Astrocyte of the cerebellum (primary cell): Measurements from ENCODE around the gene C1orf198.
A peak's percentile ranks its signal among the peaks of the same experiment; 100 is the strongest.

Experiments
- DNase-seq: peaks from one replicate; pipeline ENCODE4 v3.0.0-alpha.2; 2011; ENCODE audit warnings: low read depth
- H3K4me3 ChIP-seq: 2 replicates; pipeline ENCODE4 v1.5.1; 2011; ENCODE audit warnings: mild to moderate bottlenecking, low read depth, low read length, moderate library complexity
- in situ Hi-C: cut with HindIII; loops from 2 replicates; pipeline ENCODE4 v1.10.0; 2017; ENCODE audit warnings: low sequenced_read_pairs
- TF ChIP-seq, protein P1 (sequence below): IDR thresholded peaks from 2 replicates; pipeline ENCODE4 v1.5.1; 2012; ENCODE audit warnings: low read length, low read depth, moderate library complexity, mild to moderate bottlenecking; ENCODE audit errors: missing control alignments

The C1orf198 gene

DNA sequence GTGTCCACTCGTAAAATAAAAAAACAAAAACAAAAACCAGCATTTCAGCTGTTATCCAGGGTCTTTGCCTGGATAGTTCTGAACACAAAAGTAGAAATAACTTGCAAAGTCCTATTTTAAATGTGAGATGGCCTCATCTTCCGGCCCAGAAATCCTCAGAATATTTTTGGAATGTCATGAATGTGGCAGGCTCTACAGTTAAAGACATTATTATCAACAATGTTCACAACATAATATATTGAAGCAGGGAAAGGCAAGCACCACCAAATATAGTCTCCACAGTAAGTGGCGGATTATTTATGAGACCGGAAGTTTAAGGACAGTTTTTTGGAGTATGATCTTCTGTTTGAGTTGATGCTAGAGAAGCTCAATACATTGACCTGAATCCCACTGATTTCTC, 1.2 kb upstream of the C1orf198 start:
- TF ChIP-seq, protein P1, sequence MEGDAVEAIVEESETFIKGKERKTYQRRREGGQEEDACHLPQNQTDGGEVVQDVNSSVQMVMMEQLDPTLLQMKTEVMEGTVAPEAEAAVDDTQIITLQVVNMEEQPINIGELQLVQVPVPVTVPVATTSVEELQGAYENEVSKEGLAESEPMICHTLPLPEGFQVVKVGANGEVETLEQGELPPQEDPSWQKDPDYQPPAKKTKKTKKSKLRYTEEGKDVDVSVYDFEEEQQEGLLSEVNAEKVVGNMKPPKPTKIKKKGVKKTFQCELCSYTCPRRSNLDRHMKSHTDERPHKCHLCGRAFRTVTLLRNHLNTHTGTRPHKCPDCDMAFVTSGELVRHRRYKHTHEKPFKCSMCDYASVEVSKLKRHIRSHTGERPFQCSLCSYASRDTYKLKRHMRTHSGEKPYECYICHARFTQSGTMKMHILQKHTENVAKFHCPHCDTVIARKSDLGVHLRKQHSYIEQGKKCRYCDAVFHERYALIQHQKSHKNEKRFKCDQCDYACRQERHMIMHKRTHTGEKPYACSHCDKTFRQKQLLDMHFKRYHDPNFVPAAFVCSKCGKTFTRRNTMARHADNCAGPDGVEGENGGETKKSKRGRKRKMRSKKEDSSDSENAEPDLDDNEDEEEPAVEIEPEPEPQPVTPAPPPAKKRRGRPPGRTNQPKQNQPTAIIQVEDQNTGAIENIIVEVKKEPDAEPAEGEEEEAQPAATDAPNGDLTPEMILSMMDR, result no peak
- H3K4me3 ChIP-seq, result peak overlapping the region; percentile 75
- in situ Hi-C loops, result no loop called here
- DNase-seq, result no peak

DNA sequence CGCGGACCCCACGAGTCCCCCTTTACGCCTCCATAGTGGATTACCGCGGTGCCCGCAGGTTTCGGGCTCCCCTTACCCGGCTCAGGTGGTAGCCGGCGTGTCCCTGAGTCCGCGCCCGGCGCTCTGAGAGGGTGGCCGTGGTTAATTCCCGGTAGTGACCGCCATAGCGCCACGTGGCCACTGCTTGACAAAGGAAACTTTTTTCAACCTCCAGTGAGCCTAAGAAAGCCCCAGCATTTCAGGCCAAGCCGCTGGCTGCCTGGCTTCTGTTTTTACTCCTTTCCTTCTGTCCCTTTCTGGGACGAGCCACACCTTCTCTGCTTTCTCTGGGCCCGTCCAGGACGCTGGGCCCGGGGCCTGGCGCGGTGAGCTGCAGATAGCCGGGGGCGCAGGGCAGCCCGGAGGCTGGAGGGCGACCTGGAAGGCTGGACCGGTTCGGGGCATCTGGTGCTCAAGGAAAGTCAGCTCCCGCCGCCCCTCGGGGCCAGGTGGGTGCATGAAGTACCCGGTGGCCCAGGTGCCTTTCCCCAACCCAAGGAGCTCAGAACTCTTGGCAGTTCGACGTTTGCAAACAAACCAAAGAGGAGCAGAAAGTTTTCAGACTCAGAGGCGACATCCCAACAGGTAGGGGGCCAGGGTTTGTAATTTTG, 540 bp upstream of the C1orf198 start:
- DNase-seq, result no peak
- H3K4me3 ChIP-seq, result peak overlapping the region; percentile 75
- TF ChIP-seq, protein P1, result no peak
- in situ Hi-C loops, result no loop called here

DNA sequence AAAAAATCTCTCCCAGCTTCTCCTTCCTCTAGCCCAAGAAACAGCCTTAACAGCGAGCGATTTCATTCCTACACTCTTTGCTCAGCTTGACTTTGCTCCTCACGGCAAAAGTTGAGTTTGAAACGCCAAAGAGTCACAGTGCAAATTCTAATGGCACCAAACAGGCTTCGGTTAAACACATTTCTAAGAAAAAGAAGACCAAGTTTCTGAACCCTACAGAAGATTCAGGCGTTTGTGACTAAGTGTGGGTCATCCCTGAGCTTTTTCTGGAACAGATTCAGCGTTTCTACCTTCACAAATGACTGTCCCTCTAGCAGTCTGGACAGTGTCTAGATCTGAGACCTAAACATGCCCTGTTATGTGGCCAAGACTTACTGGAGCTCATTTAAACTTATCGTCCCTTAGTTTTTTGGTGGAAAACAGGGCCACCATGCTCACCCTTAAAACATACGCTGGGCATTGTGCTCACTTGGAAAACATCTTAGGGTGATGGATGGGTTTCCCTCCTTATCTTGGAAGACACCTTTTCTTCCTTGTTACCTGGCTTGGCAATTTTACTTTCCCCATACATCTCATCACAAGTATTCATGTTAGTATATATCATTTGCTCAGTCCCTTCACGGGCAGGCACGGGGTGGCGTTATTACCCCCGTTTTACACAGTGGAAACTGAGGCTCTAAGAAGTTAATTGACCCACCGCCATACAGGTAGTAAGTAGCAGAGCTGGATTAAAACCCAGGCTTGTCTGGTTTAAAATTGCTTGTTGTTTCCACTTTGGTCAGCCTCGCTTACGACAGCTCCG, 1.0 kb downstream of the C1orf198 start:
- no peak for DNase-seq
- TF ChIP-seq, protein P1, result no peak
- in situ Hi-C loops, result no loop called here
- H3K4me3 ChIP-seq, result peak overlapping the region; percentile 75

DNA sequence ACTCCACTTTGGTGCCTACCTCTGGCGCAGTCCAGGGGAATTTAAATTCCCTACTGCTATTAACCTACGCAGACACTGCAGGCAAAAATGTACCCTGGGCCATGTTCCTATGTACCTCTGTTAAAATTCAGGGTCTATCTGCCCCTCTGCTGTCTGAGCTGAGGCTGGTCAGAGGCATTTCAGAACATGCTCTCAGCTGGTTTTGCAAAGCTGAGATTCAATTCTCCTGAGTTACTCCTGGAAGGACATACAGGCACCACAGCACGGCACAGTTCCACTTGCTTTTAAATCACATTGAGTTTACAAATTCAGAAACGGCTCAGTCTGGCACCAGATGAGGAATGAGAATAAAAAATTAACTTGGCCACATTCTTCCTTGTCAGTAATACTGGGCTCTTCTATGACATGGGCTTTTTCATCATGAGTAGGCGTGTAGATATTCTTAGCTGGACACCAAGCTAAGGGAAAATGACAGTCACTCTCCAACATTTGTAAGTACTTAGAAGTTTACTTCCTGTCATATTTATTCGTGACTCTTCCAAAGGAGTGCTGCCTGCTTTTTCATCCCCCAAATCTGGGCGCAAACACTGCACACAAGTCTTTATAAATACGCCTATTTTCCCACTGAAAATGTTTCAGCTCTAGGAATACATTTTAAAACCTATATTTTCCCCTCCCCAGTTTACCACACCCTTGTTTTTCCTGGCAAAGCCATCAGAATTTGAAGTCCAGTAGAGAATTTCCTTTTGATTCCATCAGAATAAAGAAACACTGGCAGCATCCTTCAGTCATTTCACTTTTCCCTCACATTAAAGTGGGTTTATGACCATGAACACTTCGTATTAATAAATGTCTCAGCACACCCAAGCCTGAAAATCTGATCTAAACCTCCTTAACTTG, 1.9 kb downstream of the C1orf198 start:
- DNase-seq, result no peak
- TF ChIP-seq, protein P1, result no peak
- in situ Hi-C loops, result no loop called here
- peak overlapping the region; percentile 75 for H3K4me3 ChIP-seq

DNA sequence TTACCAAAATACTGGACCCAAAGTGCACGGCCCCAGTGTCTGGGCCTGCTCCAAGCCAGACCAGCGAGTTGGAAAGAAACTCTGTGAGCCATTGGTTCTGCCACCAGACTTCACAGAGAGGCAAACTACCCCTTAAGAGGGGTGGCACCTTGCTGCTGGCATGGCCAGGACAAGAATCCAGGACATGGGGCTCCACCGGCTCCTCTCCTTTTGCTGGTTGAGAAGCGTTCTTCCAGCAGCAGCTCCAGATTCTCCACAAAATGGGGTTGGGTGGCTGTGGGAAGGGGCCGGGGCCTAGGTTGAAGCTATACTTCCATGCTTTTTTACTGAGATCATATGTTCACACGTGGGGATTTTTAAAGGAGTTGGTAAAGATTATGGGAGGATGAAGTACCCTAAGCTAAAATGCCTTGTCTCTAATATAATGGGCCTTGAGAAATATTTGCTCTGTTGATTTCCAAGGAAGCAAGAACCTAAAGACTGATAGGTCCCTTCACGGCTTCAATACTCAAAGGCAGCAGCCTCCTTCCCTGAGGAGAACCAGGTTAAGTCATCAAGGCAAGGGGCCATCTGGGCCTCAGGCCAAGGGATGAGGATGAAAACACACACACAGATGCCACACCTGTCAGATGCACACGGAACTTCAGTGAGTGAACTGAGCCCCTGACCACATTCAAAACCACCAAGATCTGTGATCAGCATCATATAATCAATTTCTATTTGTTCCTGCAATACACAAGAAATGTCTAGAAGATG, 3.1 kb downstream of the C1orf198 start:
- DNase-seq, result no peak
- in situ Hi-C loops, result no loop called here
- TF ChIP-seq, protein P1, result no peak
- peak overlapping the region; percentile 75 for H3K4me3 ChIP-seq
